ENCODE measurements around the gene CTNNBIP1.

Gene CTNNBIP1

DNA sequence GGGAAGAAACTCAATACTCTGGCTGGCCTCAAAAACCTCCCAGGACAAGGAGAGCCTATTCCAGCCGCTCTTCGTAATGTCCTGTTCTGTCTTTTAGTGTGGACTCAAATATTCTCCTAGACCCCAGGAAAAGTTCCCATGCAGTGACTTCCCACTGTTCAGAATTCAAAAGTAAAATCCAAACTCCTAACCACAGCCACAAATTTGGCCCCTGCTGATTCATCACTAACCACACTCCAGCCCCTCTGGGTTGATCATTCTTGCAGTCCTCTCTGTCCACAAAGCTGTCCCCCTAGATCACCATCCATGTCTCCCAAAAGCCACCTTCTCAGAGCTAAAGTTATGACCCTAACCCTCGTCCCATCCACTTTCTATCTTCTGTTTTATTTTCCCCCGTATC lies 5.1 kb downstream of the CTNNBIP1 start:
- no peak for TF ChIP-seq EP300 (IDR thresholded peaks at IDR 0.05; ENCODE audit: borderline replicate concordance)
- TF ChIP-seq ZBTB7A (IDR thresholded peaks at IDR 0.05; ENCODE audit: low read depth) = no peak
- TF ChIP-seq FOXM1 (IDR thresholded peaks at IDR 0.05; ENCODE audit: borderline replicate concordance, low read depth) = no peak
- TF ChIP-seq RAD21 (IDR thresholded peaks at IDR 0.05; ENCODE audit: low read depth) = no peak
- no peak for TF ChIP-seq CREB1 (IDR thresholded peaks at IDR 0.05; ENCODE audit: low read depth)
- no peak for TF ChIP-seq CEBPB (IDR thresholded peaks at IDR 0.05)
- no peak for TF ChIP-seq EGR1 (IDR thresholded peaks at IDR 0.05)
- TF ChIP-seq, protein P1, sequence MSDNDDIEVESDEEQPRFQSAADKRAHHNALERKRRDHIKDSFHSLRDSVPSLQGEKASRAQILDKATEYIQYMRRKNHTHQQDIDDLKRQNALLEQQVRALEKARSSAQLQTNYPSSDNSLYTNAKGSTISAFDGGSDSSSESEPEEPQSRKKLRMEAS (IDR thresholded peaks at IDR 0.05) = no peak
- TF ChIP-seq, protein P2, sequence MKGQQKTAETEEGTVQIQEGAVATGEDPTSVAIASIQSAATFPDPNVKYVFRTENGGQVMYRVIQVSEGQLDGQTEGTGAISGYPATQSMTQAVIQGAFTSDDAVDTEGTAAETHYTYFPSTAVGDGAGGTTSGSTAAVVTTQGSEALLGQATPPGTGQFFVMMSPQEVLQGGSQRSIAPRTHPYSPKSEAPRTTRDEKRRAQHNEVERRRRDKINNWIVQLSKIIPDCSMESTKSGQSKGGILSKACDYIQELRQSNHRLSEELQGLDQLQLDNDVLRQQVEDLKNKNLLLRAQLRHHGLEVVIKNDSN (IDR thresholded peaks at IDR 0.05) = no peak
- no peak for TF ChIP-seq YY1 (IDR thresholded peaks at IDR 0.05; ENCODE audit: low read depth)
- TF ChIP-seq, protein P3, sequence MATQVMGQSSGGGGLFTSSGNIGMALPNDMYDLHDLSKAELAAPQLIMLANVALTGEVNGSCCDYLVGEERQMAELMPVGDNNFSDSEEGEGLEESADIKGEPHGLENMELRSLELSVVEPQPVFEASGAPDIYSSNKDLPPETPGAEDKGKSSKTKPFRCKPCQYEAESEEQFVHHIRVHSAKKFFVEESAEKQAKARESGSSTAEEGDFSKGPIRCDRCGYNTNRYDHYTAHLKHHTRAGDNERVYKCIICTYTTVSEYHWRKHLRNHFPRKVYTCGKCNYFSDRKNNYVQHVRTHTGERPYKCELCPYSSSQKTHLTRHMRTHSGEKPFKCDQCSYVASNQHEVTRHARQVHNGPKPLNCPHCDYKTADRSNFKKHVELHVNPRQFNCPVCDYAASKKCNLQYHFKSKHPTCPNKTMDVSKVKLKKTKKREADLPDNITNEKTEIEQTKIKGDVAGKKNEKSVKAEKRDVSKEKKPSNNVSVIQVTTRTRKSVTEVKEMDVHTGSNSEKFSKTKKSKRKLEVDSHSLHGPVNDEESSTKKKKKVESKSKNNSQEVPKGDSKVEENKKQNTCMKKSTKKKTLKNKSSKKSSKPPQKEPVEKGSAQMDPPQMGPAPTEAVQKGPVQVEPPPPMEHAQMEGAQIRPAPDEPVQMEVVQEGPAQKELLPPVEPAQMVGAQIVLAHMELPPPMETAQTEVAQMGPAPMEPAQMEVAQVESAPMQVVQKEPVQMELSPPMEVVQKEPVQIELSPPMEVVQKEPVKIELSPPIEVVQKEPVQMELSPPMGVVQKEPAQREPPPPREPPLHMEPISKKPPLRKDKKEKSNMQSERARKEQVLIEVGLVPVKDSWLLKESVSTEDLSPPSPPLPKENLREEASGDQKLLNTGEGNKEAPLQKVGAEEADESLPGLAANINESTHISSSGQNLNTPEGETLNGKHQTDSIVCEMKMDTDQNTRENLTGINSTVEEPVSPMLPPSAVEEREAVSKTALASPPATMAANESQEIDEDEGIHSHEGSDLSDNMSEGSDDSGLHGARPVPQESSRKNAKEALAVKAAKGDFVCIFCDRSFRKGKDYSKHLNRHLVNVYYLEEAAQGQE (IDR thresholded peaks at IDR 0.05; ENCODE audit: low read depth) = no peak
- TF ChIP-seq TAF1 (IDR thresholded peaks at IDR 0.05; ENCODE audit: low read depth) = no peak
- no peak for TF ChIP-seq NFIC (IDR thresholded peaks at IDR 0.05)
- TF ChIP-seq TCF12 (IDR thresholded peaks at IDR 0.05; ENCODE audit: low read depth) = no peak
- TF ChIP-seq TEAD4 (IDR thresholded peaks at IDR 0.05) = no peak

DNA sequence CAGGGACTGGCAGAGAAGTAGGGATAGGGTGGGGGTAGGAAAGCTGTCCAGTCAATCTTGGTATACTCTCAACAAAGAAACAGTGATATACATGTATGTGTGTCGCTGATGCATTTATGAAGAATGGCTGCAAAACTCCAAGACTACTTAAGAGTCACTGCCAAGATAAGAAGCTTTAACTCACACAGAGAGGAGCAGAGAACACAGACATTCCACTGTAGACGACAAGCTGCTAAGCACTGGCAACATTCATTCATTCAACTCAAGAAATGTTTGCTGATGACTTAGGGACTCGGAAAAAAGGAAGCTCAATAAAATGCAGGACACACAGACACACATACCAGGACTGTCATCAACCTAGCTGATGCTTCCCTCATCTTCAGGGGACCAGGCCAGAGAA lies 5.5 kb downstream of the CTNNBIP1 start:
- TF ChIP-seq, protein P1 (IDR thresholded peaks at IDR 0.05) = no peak
- no peak for TF ChIP-seq TEAD4 (IDR thresholded peaks at IDR 0.05)
- TF ChIP-seq, protein P3 (IDR thresholded peaks at IDR 0.05; ENCODE audit: low read depth) = no peak
- TF ChIP-seq TAF1 (IDR thresholded peaks at IDR 0.05; ENCODE audit: low read depth) = no peak
- TF ChIP-seq RAD21 (IDR thresholded peaks at IDR 0.05; ENCODE audit: low read depth) = no peak
- TF ChIP-seq EGR1 (IDR thresholded peaks at IDR 0.05) = no peak

DNA sequence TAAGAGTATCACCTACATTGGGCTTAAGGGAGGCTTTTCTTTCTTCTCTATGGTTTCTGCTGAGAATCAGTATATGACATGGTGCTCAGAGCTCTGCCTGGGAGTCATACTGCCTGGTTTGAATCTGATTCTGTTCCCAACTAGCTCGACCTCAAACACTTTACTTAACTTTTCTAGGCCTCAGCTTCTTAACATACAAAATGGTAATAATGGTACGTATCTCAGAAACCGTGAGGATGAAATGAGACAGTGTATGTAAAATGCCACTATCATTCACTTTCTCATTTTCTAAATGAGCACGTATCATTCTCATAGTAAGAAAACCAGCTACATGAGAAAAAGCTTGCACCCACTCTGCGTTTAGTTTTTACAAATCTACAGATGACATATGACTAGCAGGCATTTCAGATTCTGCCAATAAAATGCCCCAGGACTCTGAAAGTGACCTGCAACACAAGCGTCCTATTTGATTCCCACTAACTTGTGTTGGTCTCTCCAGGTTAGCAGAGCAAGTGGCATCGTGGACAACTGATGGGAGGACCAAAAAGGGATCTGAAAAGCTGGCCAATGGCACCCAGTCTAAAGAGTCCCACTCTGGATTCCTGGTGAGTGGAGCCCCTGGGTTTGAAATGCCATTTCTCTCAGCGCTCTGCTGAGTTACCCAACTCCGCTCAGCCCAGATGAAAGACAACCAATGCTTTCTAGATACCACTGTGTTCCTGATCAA lies 6.1 kb downstream of the CTNNBIP1 start:
- TF ChIP-seq RAD21 (IDR thresholded peaks at IDR 0.05; ENCODE audit: low read depth) = no peak
- TF ChIP-seq YY1 (IDR thresholded peaks at IDR 0.05; ENCODE audit: low read depth) = no peak
- TF ChIP-seq, protein P1 (IDR thresholded peaks at IDR 0.05) = no peak
- no peak for TF ChIP-seq EP300 (IDR thresholded peaks at IDR 0.05; ENCODE audit: borderline replicate concordance)
- TF ChIP-seq TAF1 (IDR thresholded peaks at IDR 0.05; ENCODE audit: low read depth) = no peak
- TF ChIP-seq NFIC (IDR thresholded peaks at IDR 0.05) = no peak
- TF ChIP-seq CREB1 (IDR thresholded peaks at IDR 0.05; ENCODE audit: low read depth) = no peak
- TF ChIP-seq EGR1 (IDR thresholded peaks at IDR 0.05) = no peak
- TF ChIP-seq CEBPB (IDR thresholded peaks at IDR 0.05) = no peak
- TF ChIP-seq TCF12 (IDR thresholded peaks at IDR 0.05; ENCODE audit: low read depth) = no peak
- TF ChIP-seq, protein P2 (IDR thresholded peaks at IDR 0.05) = no peak
- no peak for TF ChIP-seq TEAD4 (IDR thresholded peaks at IDR 0.05)
- TF ChIP-seq, protein P3 (IDR thresholded peaks at IDR 0.05; ENCODE audit: low read depth) = no peak
- TF ChIP-seq ZBTB7A (IDR thresholded peaks at IDR 0.05; ENCODE audit: low read depth) = no peak

DNA sequence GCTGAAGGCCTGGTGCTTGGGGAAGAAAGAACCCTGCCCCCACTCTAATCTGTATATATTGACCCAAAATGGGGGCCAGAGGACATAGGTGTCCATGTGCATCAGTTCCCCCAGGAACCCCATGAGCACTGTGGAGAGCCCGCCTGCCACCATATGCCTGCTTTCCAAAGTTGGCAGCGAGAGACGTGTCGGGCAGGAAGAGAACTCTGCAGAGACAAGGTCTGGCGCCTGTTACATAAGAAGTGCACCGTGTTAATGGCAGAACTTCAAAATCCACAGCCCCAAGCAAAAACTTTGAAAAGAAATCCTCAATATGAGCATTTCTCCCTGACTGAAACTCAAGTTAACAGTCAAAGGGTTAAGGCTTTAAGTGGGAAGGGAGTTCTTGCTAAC lies 8.0 kb downstream of the CTNNBIP1 start:
- TF ChIP-seq EP300 (IDR thresholded peaks at IDR 0.05; ENCODE audit: borderline replicate concordance) (no peak), FOXM1 (IDR thresholded peaks at IDR 0.05; ENCODE audit: borderline replicate concordance, low read depth) (no peak), TAF1 (IDR thresholded peaks at IDR 0.05; ENCODE audit: low read depth) (no peak), RAD21 (IDR thresholded peaks at IDR 0.05; ENCODE audit: low read depth) (no peak), NFIC (IDR thresholded peaks at IDR 0.05) (no peak), TEAD4 (IDR thresholded peaks at IDR 0.05) (no peak), TCF12 (IDR thresholded peaks at IDR 0.05; ENCODE audit: low read depth) (no peak), EGR1 (IDR thresholded peaks at IDR 0.05) (no peak), CREB1 (IDR thresholded peaks at IDR 0.05; ENCODE audit: low read depth) (no peak), YY1 (IDR thresholded peaks at IDR 0.05; ENCODE audit: low read depth) (no peak), ZBTB7A (IDR thresholded peaks at IDR 0.05; ENCODE audit: low read depth) (no peak), CEBPB (IDR thresholded peaks at IDR 0.05) (no peak)
- TF ChIP-seq, protein P3 (IDR thresholded peaks at IDR 0.05; ENCODE audit: low read depth) = no peak
- TF ChIP-seq, protein P1 (IDR thresholded peaks at IDR 0.05) = no peak
- TF ChIP-seq, protein P2 (IDR thresholded peaks at IDR 0.05) = no peak
